HepG2 (cell line): Measurements from ENCODE around the gene HSPA5. TPM values are rescaled to one million over a fixed set of nuclear protein-coding genes. Genes with fewer than 3 reads are reported as not detected.

ENCODE experiments used
- ERF ChIP-seq: IDR thresholded peaks from 2 replicates; pipeline ENCODE4 v1.6.1; 2018; ENCODE audit warnings: missing biosample characterization, missing genetic modification reagents
- FOXC1 ChIP-seq: sonication (generic); formaldehyde crosslinking; IDR thresholded peaks from 2 replicates; pipeline ENCODE4 v1.8.0; 2022; ENCODE audit warnings: mild to moderate bottlenecking, missing genetic modification reagents, borderline replicate concordance
- GLMP ChIP-seq: sonication (generic); formaldehyde crosslinking; IDR thresholded peaks from 2 replicates; pipeline ENCODE4 v1.9.0; 2021; ENCODE audit warnings: missing genetic modification reagents, mild to moderate bottlenecking, borderline replicate concordance
- HOXD1 ChIP-seq: sonication (generic); formaldehyde crosslinking; IDR thresholded peaks from 2 replicates; pipeline ENCODE4 v1.5.0; 2020; ENCODE audit warnings: missing genetic modification reagents
- KAT7 ChIP-seq: IDR thresholded peaks from 2 replicates; pipeline ENCODE4 v1.6.1; 2018; ENCODE audit warnings: borderline replicate concordance, missing compliant biosample characterization
- MED1 ChIP-seq: sonication (generic); formaldehyde crosslinking; IDR thresholded peaks from 2 replicates; pipeline ENCODE4 v1.4.0; 2020; ENCODE audit warnings: missing genetic modification reagents
- PBX3 ChIP-seq: sonication (generic); formaldehyde crosslinking; IDR thresholded peaks from 2 replicates; pipeline ENCODE4 v1.8.1; 2023; ENCODE audit warnings: missing genetic modification reagents, inconsistent platforms, borderline replicate concordance
- TCF7 ChIP-seq: sonication (generic); IDR thresholded peaks from 2 replicates; pipeline ENCODE4 v1.6.1; 2016; ENCODE audit warnings: antibody characterized with exemption, low read depth
- TGIF2 ChIP-seq: IDR thresholded peaks from 2 replicates; pipeline ENCODE4 v1.6.1; 2016; ENCODE audit warnings: control low read depth, missing compliant biosample characterization
- ZBTB38 ChIP-seq: sonication (generic); formaldehyde crosslinking; IDR thresholded peaks from 2 replicates; pipeline ENCODE4 v1.5.1; 2020; ENCODE audit warnings: mild to moderate bottlenecking, missing genetic modification reagents
- ZNF160 ChIP-seq: sonication (generic); formaldehyde crosslinking; IDR thresholded peaks from 2 replicates; pipeline ENCODE4 v1.8.0; 2022; ENCODE audit warnings: mild to moderate bottlenecking, inconsistent platforms, missing genetic modification reagents
- ZNF34 ChIP-seq: sonication (generic); formaldehyde crosslinking; IDR thresholded peaks from 2 replicates; pipeline ENCODE4 v1.4.0; 2020; ENCODE audit warnings: mild to moderate bottlenecking, missing genetic modification reagents, borderline replicate concordance
- polyA plus RNA-seq, 8 experiments: library from polyadenylated mRNA; depleted of rRNA in 3 of 8; stranded (reverse) in 7 of 8; unstranded in 1 of 8; fragments of >200 nt; fragmentation: Illumina TruSeq in 4 of 8; extraction: Trizol in 4 of 8; gene quantifications; 2 replicates each; pipeline versions ENCODE4 v1.2.1 to v1.2.3, GENCODE V29; 2011 to 2016; ENCODE audit warnings: low read depth in 4 of 8, missing spikeins in 1 of 8, mixed read lengths in 1 of 8; ENCODE audit not compliant: insufficient read depth in 1 of 8
- total RNA-seq, 5 experiments: library from RNA; depleted of rRNA; stranded (reverse); fragments of >200 nt; fragmentation: Illumina TruSeq; extraction: Trizol; gene quantifications; 2 replicates each; pipeline ENCODE4 v1.2.3, GENCODE V29; 2016; ENCODE audit warnings: low read depth in 1 of 5
- TF ChIP-seq, protein P1 (sequence below): sonication (generic); formaldehyde crosslinking; IDR thresholded peaks from 2 replicates; pipeline ENCODE4 v1.4.0; 2020; ENCODE audit warnings: missing genetic modification reagents
- TF ChIP-seq, protein P2 (sequence below): sonication (generic); formaldehyde crosslinking; IDR thresholded peaks from 2 replicates; pipeline ENCODE4 v1.4.0; 2020; ENCODE audit warnings: missing genetic modification reagents
- TF ChIP-seq, protein P3 (sequence below): sonication (generic); formaldehyde crosslinking; IDR thresholded peaks from 2 replicates; pipeline ENCODE4 v1.4.0; 2020; ENCODE audit warnings: missing genetic modification reagents
- TF ChIP-seq, protein P4 (sequence below): sonication (generic); formaldehyde crosslinking; IDR thresholded peaks from 2 replicates; pipeline ENCODE4 v1.4.0; 2020; ENCODE audit warnings: mild to moderate bottlenecking, missing genetic modification reagents

The HSPA5 gene
- total and polyA plus RNA-seq, 2 of the 13 experiments (the other 11 are each of a cell fraction or from before 2014, with no cell fraction given), result 201 to 206 TPM

- TF ChIP-seq ZBTB38 (CRISPR knock-in tag) (peak; percentile 91; the same call in 1 of the 2 replicates), ERF (CRISPR knock-in tag) (peak; percentile 80), TGIF2 (CRISPR knock-in tag) (peak; percentile 38; the same call in 1 of the 2 replicates), ZNF160 (CRISPR knock-in tag) (peak; percentile 62; the same call in 1 of the 2 replicates), ZNF34 (CRISPR knock-in tag) (0 out of 2 replicates have a peak, but pooled peaks have one; percentile 75), PBX3 (no peak), MED1 (CRISPR knock-in tag) (peak; percentile 71), KAT7 (CRISPR knock-in tag) (peak; percentile 72), FOXC1 (CRISPR knock-in tag) (peak; percentile 18; the same call in 1 of the 2 replicates), TCF7 (no peak), HOXD1 (CRISPR knock-in tag) (0 out of 2 replicates have a peak, but pooled peaks have one; percentile 33), GLMP (no peak)
- TF ChIP-seq, protein P1, sequence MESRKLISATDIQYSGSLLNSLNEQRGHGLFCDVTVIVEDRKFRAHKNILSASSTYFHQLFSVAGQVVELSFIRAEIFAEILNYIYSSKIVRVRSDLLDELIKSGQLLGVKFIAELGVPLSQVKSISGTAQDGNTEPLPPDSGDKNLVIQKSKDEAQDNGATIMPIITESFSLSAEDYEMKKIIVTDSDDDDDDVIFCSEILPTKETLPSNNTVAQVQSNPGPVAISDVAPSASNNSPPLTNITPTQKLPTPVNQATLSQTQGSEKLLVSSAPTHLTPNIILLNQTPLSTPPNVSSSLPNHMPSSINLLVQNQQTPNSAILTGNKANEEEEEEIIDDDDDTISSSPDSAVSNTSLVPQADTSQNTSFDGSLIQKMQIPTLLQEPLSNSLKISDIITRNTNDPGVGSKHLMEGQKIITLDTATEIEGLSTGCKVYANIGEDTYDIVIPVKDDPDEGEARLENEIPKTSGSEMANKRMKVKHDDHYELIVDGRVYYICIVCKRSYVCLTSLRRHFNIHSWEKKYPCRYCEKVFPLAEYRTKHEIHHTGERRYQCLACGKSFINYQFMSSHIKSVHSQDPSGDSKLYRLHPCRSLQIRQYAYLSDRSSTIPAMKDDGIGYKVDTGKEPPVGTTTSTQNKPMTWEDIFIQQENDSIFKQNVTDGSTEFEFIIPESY (CRISPR knock-in tag), result 0 out of 2 replicates have a peak, but pooled peaks have one; percentile 10
- TF ChIP-seq, protein P2, sequence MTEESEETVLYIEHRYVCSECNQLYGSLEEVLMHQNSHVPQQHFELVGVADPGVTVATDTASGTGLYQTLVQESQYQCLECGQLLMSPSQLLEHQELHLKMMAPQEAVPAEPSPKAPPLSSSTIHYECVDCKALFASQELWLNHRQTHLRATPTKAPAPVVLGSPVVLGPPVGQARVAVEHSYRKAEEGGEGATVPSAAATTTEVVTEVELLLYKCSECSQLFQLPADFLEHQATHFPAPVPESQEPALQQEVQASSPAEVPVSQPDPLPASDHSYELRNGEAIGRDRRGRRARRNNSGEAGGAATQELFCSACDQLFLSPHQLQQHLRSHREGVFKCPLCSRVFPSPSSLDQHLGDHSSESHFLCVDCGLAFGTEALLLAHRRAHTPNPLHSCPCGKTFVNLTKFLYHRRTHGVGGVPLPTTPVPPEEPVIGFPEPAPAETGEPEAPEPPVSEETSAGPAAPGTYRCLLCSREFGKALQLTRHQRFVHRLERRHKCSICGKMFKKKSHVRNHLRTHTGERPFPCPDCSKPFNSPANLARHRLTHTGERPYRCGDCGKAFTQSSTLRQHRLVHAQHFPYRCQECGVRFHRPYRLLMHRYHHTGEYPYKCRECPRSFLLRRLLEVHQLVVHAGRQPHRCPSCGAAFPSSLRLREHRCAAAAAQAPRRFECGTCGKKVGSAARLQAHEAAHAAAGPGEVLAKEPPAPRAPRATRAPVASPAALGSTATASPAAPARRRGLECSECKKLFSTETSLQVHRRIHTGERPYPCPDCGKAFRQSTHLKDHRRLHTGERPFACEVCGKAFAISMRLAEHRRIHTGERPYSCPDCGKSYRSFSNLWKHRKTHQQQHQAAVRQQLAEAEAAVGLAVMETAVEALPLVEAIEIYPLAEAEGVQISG (CRISPR knock-in tag), result peak; percentile 93
- TF ChIP-seq, protein P3, sequence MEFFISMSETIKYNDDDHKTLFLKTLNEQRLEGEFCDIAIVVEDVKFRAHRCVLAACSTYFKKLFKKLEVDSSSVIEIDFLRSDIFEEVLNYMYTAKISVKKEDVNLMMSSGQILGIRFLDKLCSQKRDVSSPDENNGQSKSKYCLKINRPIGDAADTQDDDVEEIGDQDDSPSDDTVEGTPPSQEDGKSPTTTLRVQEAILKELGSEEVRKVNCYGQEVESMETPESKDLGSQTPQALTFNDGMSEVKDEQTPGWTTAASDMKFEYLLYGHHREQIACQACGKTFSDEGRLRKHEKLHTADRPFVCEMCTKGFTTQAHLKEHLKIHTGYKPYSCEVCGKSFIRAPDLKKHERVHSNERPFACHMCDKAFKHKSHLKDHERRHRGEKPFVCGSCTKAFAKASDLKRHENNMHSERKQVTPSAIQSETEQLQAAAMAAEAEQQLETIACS (CRISPR knock-in tag), result 0 out of 2 replicates have a peak, but pooled peaks have one; percentile 26
- TF ChIP-seq, protein P4, sequence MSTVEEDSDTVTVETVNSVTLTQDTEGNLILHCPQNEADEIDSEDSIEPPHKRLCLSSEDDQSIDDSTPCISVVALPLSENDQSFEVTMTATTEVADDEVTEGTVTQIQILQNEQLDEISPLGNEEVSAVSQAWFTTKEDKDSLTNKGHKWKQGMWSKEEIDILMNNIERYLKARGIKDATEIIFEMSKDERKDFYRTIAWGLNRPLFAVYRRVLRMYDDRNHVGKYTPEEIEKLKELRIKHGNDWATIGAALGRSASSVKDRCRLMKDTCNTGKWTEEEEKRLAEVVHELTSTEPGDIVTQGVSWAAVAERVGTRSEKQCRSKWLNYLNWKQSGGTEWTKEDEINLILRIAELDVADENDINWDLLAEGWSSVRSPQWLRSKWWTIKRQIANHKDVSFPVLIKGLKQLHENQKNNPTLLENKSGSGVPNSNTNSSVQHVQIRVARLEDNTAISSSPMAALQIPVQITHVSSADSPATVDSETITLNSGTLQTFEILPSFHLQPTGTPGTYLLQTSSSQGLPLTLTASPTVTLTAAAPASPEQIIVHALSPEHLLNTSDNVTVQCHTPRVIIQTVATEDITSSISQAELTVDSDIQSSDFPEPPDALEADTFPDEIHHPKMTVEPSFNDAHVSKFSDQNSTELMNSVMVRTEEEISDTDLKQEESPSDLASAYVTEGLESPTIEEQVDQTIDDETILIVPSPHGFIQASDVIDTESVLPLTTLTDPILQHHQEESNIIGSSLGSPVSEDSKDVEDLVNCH (CRISPR knock-in tag), result 0 out of 2 replicates have a peak, but pooled peaks have one; percentile 60
Measured at GRCh38 chr9:125261501-125262293, 20.6 kb upstream of the HSPA5 start, which contains the start of gene GAPVD1 (continued).
